Mucosa of gallbladder (tissue), 1 donor: ENCODE results near the gene GPR6. TPM values are rescaled to one million over a fixed set of nuclear protein-coding genes. Genes with fewer than 3 reads are reported as not detected.

Experiments
- DNase-seq: peaks from one replicate; pipeline ENCODE4 v3.0.0-alpha.2; 2020; ENCODE audit warnings: low spot score
- total RNA-seq: library from RNA; stranded (reverse); gene quantifications from one replicate; pipeline ENCODE4 v1.2.1, GENCODE V29; 2021
- donor health status: DM: no; HTN: no; CAD: no.

The GPR6 gene
- total RNA-seq, result not detected

DNA sequence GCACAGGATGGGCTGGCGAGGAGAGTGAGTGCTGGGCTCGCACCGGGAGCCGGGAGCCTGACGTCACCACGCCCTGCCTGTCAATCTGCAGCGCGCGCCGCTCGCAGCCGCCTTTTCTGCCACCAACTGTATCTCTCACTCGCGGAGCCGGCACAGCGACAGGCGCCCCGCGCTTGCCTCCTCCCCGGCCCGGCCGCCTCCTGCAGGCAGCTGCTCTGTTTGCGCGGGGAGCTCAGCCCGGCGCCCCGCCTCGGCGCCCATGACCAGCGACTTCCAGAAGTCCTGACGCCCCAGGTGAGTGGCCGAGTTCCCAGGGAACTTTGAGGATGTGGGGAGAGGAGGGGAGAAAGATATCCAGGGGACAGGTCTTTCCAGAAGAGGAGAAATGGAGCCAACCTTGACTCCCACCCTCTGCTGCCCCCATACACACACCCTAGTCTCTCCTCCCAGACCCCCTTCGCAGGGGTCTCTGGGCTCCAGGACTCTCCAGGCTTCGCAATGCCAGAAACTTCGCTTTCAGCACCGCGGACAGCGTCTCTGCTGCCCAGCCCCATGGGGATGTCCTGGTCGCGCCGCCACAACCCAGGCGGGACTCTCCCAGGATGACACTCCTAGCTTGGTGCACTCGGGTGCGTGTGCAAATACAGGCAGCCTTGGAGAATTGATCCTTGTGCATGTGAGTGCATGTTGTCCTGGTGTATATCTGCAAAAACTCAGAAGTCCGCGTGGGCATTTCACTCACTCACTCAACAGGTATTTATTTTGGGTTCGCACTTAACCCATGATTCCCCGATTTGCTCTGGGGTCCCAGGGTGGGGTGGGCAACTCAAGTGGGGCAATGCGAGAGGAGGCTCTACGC, at the start of gene GPR6:
TSS of gene GPR6 (plus strand) at position 138 of the 859 bp plus-strand sequence. CDS start 802 bp downstream, outside the sequence.
- peak; percentile 61 for DNase-seq

GRCh38 chr6:109934293-109934692, 43.8 kb upstream of the GPR6 start:
- DNase-seq, result no peak

- no peak for DNase-seq
Observed at GRCh38 chr6:109939654-109940053, 38.5 kb upstream of the GPR6 start.

DNA sequence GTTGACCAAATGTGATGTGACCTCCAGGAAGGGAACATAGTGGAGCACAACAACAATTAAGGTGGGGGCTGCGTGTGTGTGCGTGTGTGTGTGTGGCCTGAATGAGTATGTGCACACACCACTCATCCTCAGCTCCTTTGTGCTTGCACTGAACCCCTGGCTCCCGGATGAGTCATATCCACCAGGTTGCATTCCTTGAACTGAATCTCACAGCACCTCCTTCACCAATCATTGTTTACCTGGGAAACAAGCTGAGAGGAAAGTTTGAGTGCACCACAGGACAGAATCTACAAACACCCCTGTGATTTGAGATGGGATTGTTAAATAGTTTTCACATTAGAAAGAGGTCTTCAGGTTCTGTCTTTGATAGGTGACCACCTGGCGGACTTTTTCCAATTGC, 33.7 kb upstream of the GPR6 start:
- DNase-seq, result peak; percentile 57

DNA sequence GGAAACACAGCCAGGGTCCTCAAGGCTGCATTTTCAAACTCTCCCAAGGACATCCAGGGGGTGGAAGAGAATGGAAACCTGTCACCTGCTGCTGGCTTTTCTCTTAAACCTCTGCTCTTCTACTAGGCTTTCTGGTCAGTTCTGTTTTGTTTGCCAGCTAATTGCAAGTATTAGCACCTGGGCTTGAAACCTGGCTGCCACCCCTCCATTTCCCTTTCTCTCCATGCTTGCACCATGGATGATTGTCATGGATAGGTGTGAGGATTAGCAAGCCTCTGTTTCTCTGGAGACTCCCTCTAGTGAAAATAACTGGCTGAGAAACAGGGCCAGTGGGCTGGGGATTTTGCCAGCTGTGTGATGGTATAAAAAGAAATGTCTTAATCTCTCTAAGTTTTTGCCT, 33.0 kb upstream of the GPR6 start:
- DNase-seq, result no peak

DNA sequence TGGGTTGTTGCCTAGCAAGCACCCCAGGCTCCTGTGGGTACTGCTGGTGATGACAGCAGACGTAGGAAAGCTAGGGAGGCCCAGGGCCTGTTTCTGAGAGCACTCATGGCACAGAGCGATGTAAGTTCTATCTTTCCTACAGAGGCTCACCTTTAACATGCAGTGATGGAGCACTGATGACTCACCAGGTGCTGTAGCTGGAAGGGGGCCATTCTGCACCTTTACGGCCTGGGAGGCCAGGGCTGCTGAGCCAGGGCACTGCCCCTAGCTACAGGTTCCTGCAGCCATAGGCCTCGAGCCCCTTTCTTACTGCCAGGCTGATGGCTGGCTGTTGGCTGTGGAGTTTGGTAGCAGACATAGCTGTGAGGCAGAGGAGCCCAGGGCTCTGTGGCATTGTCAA, 31.1 kb upstream of the GPR6 start:
- DNase-seq, result peak; percentile 27

DNA sequence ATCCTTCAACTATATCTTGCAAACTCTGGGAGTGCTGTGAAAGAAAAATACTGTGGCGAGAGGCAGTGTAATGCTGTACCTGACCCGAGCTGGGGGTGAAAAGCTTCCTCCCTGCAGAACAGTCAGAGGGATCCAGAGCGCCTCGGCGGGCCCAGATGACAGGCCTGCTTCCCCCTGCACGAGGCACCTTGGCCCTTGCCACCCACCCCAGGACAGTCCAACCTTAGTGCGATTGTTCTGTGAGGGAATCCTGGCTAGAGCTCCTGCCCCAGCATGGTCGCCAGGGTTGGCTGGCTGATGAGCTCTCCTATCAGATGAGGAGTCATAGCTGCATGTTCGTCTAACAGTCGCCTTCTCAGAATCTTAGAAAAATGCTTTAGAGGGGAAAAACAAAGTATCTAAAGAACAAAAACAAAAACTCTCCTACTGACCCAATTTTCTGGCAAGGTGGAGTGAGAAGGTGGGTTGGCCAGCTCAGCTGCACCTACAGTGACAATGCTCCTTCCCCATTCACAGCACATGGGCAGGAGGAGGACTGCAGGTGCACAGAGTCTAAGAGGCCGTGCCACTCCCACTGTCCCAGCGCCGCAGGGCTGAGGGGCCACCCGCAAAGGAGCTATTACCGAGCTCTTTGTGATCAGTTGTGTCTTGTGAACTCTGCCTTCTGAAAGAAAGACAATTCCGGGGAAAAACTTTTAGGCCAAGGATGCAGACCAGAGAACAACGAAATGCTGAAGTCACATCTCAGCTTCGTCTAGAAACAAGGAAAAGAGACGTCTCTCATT, 28.6 kb upstream of the GPR6 start:
- DNase-seq, result no peak

- DNase-seq, result no peak
Observed at GRCh38 chr6:109955491-109955890, 22.6 kb upstream of the GPR6 start.

DNA sequence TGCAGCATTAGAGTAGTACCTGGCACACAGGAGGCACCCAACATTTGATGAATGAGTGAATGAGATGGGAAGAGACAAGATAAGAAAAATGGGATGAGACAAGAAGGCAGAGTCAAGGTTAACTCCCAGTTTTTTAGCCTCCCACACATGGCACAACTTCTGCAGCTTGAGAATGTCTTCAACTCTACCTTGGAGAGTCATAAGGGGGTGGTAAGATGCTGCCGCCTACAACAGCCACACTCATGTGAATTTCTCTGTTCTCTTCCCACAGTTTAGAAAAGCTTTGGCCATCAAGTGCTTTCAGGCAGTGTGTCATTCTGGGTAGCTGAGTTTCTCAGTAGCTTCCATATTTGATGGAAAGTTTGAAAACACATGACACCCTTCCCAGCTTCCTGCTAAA, 19.5 kb upstream of the GPR6 start:
- DNase-seq, result no peak

DNA sequence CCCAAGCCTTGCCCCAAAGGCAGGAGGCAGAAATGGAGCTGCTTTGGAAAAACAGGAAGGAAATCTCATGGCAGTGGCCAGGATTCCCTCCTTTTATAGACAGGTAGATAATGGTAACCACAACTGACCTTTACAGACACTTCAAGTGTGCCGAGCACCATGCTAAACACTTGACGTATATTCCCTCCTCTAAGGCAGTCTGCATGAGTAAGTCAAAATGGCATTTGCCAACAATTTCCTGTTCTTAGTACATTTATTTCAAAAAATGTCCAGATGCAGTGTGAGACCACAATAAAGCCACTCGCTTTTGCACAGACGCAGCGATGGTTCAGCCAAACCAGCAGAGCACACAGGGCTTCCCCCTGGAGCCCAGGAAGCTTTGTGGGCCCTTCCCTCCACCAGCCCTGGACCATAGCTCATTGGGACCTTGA, 16.5 kb upstream of the GPR6 start:
- DNase-seq, result no peak

DNA sequence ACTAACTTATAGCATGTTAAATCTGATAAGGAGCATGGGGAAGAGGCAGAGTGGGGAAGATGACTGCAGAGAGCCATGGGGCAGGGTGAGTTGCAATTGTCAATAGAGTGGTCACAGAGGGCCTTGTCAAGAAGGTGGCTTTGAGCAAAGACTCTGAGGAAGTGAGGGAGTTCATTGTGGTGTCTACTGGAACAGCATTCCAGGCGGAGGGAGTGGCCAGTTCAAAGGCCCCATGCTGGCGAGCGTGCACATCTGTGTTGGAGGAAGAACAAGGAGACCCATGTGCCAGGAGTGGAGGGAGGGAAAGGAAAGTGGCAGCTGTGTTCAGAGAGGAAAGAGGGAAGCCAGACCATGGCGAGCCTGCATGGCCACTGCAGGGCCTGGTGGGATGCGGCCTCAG, 15.8 kb upstream of the GPR6 start:
- DNase-seq, result no peak

GRCh38 chr6:109963598-109964170, 14.4 kb upstream of the GPR6 start:
- no peak for DNase-seq

- DNase-seq, result no peak
Observed at GRCh38 chr6:109964949-109965348, 13.2 kb upstream of the GPR6 start.

- DNase-seq, result no peak
Observed at GRCh38 chr6:109966299-109966698, 11.8 kb upstream of the GPR6 start.

DNA sequence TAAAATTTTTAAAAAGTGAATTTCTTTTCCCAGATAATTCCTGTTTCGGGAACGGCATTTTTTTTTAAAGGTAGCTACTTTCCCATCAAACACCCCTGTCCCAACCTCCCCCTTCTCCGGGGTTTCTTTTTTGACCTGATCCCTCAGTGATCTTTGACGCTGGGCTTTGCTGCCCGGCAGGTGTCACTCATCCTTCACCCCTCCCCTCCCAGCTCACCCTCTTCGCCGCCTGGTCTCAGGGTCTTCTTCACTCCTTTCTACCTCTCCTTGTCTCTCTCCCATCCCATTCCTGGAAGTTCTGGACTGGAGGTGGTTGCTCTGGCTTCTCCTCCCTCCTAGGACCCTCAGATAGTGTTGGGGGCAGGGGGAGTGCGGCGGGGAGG, 329 bp upstream of the GPR6 start:
- DNase-seq, result no peak

DNA sequence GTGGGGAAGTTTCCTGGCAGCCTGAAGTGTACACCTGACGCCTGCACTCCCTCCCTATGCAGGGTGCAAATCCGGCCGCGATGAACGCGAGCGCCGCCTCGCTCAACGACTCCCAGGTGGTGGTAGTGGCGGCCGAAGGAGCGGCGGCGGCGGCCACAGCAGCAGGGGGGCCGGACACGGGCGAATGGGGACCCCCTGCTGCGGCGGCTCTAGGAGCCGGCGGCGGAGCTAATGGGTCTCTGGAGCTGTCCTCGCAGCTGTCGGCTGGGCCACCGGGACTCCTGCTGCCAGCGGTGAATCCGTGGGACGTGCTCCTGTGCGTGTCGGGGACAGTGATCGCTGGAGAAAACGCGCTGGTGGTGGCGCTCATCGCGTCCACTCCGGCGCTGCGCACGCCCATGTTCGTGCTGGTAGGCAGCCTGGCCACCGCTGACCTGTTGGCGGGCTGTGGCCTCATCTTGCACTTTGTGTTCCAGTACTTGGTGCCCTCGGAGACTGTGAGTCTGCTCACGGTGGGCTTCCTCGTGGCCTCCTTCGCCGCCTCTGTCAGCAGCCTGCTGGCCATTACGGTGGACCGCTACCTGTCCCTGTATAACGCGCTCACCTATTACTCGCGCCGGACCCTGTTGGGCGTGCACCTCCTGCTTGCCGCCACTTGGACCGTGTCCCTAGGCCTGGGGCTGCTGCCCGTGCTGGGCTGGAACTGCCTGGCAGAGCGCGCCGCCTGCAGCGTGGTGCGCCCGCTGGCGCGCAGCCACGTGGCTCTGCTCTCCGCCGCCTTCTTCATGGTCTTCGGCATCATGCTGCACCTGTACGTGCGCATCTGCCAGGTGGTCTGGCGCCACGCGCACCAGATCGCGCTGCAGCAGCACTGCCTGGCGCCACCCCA, 1.2 kb downstream of the GPR6 start:
- no peak for DNase-seq

GRCh38 chr6:109984410-109984809, 6.3 kb downstream of the GPR6 start:
- no peak for DNase-seq

DNA sequence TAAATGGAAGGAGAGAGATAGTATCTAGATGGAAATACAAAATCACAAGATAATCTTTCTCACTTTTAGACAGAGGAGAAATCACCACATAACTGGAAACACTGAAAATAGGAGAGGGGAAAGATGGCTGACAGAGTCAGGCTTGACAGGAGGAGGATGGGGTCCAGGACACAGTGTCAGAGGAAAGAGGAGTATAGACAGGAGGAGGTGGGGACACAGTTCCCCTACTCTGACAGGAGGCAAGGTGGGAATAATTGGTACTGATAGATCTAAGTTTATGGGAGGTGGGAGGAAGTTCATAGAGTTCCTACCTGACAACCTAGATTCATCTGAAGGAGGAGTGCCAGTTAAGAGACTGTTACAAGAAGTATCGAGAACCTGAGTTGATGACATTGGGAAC, 9.1 kb downstream of the GPR6 start:
- no peak for DNase-seq

- no peak for DNase-seq
Observed at GRCh38 chr6:109991201-109992101, 13.3 kb downstream of the GPR6 start.

- DNase-seq, result no peak
Observed at GRCh38 chr6:109998159-109998785, 20.2 kb downstream of the GPR6 start.
